Breast epithelium (tissue), 3 donors: ENCODE results near the gene MS4A1.

Experiments used
- CTCF ChIP-seq, 3 donors: fragments of 450-650 bp; IDR thresholded peaks; one replicate each; pipeline ENCODE4 v1.5.1; 2016 to 2017; ENCODE audit warnings: antibody characterized with exemption in 3 of 3, mild to moderate bottlenecking in 3 of 3, moderate library complexity in 3 of 3
- POLR2A ChIP-seq: fragments of 450-650 bp; IDR thresholded peaks from one replicate; pipeline ENCODE4 v1.6.1; 2016; ENCODE audit warnings: antibody characterized with exemption, mild to moderate bottlenecking, moderate library complexity
- POLR2AphosphoS5 ChIP-seq, 3 donors: sonication (generic); formaldehyde crosslinking; IDR thresholded peaks; one replicate each; pipeline ENCODE4 v1.6.1; 2017; ENCODE audit warnings: antibody characterized with exemption in 3 of 3

DNA sequence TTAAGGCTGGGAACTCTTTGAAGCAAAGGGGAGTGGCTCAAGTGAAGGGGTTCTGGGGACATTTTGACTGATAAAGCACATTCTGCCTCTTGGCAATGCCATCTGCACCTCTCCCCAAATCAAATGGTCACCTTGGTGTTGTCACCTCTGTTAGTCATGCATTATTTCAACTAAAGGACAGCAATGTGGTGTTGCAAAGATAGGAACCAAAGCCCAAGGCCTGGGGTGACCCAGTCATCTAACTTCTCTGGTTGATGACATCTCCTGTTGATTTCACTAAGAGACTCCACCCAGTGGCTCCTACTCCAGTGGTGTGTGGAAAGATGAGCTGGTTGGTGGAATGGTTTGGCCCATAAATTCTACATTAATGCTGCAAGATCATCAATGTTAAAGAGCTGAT lies 7.8 kb upstream of the MS4A1 start:
- TF ChIP-seq CTCF (IDR thresholded peaks at IDR 0.05) (no peak), POLR2A (no peak), POLR2AphosphoS5 (IDR thresholded peaks at IDR 0.05) (no peak)
